GOT3 (cell line): ENCODE results near the gene TNS3.

Experiments used
- DNase-seq: peaks from one replicate; lab custom pipeline; 2025; ENCODE audit warnings: mixed read lengths; lab: John Stamatoyannopoulos, UW

The TNS3 gene

DNA sequence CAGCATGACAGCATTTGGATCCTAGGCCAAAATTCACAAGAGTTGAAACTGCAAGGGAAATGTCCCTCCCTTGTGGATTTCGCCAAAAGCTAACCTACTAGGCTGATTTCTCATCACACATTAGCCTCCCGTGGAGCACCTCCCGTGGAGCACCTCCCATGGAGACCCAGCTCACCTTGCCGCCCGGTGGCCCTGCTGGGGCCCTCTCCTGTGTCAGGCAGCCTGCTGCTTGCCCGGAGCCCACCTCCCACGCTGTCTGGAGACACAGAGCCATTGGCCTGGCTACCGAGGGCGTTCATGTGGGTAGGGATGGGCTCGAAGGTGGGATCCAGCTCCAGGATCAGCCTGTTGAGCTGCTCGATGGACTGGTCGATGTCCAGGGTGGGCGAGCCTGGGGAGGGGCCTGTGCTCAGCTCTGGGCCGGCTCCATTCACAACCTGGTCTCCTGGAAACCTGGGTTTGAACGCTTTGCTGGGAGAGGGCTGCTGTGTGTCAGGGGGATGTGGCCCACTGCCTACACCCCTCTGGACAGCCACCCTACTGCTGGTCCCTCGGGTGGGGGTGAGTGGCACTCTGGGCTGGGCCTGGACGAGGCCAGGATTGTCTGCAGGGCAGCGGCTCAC, 213.6 kb downstream of the TNS3 start:
- DNase-seq: no peak

DNA sequence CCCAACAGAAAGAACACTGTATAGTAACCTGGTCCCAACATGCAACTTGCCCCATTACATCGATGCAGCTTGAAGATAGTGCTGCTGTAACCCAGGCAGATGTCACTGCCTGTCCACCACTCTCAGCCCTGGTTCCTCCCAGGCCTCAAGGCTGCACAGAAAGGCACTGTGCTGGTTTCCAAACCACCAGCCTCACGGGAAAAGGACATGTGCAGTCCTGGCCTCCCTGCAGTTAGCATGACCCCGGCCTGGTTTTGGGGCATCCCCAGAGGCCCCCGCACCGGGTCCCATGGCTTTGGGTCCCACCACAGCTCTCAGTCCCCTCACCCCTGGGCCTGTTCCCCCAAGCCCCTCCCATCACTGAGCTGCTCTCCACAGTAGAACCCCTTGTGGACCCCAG, 214.5 kb downstream of the TNS3 start:
- no peak for DNase-seq

DNA sequence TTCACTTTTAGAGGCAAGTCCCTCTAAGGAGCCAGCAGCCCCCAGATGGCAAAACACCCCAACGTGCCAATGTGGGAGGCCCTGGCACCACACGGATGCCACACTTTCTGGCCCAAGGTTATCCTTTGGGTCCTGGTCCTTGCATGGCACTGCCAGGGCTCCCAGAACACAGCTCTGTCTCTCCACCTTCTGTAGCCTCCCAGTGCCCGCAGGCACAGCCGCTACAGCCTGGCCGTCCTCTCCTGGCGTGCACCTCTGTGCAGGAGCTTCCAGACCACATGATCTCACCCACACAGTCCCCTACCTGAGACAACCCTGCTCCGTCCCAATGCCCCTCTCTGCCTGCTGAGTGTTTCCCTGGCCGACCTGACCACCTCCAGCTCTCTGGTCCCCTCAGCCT, 215.0 kb downstream of the TNS3 start:
- no peak for DNase-seq

DNA sequence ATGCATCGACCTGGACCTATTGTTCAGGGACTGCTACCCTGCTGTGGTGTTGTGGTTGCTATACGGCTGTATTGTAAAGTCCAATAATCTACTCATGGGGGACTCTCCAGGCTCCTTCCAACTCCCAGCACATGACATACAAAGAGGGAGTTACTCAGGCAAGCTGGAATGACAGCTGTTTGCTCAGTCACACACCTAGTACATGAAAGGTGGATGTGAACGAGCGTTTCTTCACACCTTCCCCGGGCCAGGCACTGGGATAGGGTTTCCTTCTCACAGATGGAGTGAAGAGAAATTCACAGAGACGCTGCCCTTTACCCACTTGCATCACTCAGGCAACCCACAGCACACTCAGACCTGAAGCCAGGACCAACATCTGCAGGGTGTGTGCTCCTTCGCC, 215.7 kb downstream of the TNS3 start:
- DNase-seq: no peak

DNA sequence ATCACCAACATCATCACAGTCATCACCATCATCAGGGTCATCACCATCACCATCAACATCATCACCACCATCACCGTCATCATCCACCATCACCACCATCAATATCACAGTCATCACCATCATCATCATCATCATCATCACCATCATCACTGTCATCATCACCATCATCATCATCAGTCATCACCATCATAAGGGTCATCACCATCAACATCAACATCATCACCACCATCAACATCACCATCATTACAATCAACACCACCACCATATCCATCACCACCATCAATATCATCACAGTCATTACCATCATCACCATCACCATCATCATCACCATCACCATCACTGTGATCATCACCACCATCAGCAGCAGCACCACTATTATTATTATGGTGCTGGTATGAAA, 218.9 kb downstream of the TNS3 start:
- DNase-seq: no peak

DNA sequence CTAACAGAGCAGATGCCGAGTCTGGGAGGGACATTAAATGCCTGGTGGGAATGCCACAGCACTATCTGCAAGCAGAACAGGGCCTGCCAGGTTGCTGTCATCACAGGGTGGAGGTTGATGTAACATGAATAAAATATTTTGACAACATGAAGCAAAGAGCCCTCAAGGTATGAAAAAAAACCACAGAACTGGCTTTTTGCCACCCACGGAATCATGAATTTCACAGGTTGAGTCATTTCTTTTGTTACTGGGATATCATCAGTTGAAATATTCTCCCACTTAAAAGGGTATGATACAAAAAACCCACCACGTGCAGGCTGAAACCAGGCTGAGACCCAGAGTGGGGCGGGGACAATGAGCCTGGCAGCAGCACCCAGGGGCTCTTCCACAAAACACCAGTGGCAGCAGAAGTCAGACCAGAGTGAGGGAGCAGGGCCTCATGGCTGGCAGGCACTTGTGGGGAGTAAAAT, 220.1 kb downstream of the TNS3 start:
- DNase-seq: no peak

DNA sequence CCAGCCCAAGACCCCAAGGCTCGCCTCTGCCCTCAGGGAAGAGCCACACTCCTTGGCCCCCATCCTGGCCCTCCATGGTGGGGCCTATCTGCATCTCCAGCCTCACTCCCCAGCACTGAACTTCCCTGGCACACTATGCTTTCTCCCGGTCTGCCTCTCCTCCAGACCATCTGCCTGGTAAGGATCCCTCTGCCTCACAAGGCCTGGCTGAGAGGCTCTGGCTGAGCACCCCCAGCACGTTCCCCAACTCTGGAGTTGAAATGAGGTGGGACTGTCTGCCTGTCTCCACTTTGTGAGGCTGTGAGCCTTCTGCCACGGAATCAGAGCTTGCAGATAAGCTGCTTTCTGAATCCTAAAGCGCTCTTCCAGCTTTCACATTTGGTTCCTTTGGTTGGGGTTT, 220.7 kb downstream of the TNS3 start:
- DNase-seq: no peak

DNA sequence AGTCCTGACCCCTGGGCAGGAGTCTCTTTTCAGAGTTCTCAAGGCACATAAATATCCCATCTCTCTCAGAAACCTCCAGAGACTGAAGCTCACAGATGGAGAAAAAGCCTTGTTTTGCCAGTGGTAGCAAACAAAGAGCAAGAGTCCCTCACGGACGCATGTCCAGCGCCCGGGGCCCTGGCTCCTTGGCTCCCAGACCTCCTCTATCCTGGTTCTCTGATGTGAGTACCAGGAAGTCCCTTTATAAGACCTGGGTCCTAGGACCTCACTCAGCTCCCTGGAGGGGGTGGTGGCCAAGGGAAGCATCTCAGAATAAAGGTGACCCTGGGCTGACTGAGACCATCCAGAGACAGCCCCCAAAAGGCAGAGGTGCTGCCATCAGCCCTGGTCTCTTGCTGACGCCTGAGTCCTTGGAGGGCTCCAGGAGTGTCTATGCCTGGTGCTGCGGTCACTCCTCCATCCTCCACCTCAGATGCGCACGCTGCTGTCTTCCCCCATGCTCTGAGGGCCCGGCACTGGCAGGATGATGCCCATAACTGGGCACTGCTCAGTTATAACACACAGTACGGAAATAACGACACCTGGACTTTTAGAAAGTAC, 221.5 kb downstream of the TNS3 start:
- DNase-seq: no peak

DNA sequence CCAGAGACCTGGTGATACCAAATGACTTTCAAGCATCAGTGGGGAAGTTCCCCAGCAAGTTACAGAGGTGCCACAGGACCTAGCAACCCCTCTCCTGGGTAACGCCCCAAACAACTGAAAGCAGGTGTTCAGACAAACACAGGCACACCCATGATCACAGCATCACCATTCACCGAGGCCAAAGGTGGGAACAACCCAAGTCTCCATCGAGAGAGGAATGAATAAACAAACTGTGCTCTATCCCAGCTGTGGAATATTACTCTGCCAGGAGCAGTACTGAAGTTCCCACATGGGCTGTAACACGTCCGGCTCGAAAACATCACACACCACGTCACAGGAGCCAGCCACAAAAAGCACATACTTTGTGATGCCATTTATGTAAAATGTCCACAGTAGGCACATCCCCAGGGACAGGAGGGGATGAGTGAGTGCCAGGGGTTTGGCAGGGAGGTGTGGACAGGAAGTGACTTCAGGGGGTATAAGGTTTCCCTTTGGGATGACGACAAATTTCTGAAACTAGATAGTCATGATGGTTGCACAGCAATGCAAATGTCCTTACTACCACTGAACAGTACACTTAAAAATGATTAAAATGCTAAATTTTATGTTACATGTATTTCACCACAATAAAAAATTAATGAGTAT, 222.8 kb downstream of the TNS3 start:
- DNase-seq: no peak

DNA sequence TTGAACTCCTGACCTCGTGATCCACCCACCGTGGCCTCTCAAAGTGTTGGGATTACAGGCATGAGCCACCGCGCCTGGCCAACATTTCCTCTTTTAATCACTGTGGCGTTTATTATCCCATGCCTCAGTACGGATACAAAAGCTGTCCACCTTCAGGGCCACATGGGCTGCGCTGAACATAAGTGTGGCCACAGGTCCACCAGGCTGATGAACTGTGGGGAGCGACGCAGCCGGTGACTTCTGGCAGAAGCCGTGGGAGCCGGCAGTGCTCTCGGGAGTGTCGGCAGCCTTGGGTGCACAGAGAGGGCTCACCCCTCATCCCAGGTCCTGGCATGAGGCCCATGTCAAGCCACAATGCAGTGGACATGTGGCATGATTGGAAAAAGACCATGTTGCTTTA, 223.6 kb downstream of the TNS3 start:
- DNase-seq: no peak

DNA sequence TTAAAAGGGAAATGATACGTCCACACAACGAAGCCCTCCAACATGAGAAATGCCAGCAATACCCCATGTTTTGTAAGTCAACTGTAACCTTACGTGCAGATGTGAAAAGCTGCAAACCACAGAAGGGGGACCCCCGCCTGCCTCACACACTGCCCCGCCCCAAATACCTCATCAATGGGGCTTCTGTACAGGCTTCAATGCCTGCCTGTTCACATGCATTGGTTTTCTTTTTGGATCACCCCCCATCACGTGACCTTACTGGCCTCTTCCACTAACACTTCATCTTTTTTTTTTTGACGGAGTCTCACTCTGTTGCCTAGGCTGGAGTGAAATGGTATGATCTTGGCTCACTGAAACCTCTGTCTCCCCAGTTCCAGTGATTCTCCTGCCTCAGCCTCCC, 224.0 kb downstream of the TNS3 start:
- no peak for DNase-seq

DNA sequence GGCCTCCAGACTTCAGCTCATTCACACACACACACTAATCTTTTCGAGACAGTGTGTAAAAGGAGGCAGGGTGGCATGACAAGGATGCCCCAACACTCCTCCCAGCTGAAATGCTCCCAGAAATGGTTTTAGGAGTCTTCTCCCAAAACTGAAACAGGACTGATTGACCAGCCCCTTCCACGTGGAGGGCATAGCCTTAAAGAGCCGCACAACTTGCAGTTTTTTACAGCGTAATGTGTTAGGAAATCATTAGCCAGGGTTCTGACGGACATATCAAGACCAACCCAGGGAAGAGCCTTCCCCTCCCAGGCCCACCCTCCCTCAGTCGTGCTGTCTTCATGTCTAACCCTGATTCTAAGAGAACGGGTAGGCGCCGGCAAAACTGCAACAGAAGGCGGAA, 224.6 kb downstream of the TNS3 start:
- DNase-seq: no peak

DNA sequence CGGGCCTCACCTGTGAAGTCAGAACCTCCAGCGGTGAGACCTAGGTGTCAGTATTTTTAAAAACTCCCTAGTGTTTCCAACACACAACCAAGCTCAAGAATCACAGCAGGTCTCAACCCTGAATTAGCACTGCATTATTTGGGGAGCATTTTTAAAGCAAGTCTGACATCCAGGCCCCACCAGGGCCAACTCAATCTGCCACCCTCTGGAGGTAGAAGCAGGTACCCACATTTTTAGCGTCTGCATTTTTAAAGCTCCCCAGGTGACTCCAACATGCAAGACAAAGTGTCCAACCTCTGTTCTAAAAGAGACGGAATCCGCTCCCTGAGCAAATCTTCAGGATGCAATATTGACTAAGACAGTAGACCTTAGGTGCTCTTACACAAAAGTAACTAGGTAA, 225.7 kb downstream of the TNS3 start:
- no peak for DNase-seq

DNA sequence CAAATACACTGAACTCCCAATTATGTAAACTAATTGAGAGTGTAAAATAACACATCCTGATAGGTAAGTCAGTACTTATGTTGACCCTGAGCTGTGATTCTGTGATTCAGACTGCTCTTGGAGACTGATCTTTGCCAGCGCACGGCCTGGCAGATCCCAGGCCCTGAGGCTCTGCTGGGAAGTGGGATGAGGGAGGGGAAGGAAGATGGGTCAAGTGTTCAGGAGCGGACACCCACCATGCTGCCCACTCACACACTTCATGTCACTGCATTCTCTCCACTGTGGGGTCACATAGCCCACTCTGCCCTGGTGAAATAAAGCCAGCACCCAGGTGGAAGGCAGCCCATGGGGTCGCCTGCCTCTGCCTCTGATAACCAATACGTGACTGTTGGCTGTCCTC, 226.2 kb downstream of the TNS3 start:
- no peak for DNase-seq

DNA sequence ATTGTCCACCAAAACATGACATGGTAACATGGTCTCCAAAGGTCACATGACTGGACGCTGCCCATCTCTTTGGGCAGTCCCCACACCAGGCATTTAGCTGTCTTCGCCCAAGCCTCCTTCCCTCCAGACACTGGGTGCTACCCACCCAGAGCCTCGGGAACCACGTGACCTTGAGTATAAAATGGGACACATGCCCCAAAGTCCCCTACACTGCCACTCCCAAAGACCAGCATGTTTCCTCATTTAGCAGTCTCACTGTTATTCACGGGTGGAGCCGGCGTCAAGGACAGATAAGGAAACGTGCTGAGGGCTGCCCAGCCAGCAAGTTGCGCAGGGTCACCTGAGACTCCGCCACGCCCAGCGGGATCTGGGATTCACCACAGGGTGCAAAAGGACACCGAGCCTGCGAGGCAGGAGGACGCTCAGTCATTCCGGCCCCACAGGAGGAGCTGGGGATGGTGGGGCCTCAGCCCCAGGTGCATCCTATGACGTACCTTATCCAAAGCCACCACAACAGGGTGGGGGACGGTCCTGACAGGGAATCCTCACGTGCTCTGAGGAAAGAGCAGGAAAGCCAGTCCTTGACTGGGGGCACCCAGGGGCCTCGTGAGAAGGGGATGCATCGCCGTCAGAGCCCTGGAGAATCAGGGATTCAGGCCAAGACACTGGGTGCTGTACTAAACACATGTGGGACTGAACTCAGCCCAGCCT, 226.9 kb downstream of the TNS3 start:
- no peak for DNase-seq

DNA sequence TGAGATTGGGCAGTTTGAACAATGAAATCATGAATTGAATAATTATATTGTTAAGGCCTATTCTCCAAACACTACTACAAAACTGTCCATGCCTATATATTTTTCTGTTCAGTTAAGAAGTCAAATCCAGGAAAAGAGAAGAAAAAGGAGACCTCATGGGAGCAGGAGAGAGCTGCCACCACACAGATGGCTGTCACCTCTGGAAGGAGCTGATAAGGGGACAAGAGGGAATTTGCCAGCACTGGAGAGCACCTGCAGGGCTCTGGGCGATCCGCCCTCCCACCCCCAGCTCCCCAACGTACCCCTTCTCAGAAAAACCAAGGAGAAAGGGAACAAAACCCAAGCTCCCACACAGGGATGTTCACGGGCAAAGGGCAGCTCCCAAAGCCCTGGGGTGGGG, 227.8 kb downstream of the TNS3 start:
- no peak for DNase-seq

DNA sequence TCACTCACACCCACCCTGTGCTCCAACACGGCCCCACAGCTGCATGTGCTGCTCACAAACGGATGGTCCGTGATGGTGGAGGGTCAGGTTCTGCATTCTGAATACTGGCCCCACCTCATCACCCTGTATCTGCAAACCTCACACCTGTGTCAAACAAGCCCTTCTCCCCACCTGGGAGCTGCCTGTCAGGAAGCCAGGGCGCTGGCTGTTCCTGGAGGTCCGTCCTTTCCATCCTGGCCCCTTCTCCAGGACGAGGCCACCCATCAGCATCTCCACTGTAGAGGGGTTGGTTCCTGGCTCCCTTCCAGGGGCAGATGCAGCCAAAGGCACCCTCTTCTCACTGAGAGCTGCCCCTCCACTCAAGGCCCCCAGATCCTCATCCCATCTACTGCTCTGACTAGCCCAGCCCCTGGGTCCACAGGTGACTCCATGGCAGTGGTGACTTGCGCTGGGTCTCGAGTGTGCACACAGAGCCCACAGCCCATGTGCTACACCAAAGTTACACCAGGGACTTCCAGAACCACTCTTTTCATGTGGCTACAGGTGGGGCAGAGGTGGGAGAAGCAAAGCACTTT, 229.4 kb downstream of the TNS3 start:
- no peak for DNase-seq

DNA sequence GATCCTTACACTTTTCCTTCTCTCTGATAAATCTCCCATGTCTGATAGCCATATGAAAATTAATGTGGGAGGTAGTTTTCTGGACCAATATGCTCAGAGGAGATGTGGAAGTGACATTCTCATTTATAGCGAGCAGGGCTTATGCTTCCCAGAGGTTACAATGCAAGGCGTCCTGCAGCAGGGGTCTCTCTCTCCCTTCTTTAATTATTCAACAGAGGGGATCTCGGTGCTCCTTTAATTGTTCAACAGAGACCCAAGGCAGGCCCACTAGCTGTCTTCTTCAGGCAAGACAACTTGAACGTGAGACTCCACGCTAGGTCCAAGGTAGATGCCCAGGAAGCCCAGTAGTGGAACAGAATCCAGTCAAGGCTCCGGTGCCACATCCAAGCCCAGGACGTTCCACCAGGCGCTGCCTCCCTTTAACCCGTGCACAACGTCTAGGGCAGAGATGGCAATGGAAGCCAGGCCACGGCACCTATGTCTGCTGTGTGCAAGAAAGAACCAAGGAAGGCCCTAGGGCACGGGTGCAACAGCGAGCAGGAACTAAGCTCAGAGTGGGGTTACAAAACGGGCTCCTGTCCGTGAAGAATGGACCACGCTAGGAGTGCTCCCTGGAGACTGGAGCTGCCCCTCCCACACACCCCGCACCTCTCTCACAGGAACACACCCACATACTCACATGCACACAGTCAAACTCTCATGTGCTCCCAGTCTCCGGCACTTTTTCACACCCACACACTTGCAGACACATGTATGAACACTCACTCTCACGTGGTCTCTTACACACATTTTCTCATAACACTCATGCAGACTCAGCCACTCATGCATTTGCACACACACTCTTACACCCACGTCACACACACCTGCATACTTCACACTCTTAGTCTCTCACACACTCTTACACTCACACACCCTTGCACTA, 230.4 kb downstream of the TNS3 start:
- no peak for DNase-seq

DNA sequence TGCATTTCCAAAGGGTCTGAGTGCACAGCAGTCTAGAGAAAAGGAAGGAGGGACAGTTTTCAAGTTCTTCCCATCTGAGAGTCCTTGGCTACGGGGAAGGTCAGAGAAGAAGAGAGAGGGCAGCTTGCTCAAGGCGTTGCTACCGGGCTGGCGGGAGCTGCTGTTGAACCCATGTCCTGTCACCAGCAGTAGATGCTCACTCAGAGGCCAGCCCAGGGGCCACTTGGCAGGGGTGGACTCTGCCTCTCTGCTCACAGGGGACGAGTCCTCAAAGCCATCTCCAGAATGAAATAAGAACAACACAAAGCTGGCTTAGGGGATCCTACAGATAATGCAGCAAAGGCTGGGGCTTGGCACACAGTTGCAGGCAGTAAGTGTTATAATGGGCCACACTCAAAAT, 231.5 kb downstream of the TNS3 start:
- no peak for DNase-seq

DNA sequence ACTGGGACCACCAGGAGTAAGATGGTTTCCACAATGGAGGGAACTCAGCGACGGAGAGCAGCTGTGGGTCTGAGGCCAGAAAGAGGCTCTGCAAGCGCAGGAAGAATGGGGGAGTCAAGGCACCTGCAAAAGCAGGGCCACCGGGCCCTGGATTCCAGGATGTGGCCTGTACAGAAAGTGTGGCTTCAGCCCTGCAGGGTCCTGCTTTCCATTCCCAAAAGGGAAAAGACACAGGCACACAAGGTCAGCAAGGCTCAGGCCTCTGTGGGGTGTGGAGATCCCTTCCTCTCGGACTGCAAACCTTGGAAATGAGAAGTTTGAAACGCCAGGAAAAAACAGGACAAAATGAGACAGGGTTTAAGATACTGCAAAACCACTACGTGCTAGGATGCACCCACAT, 232.5 kb downstream of the TNS3 start:
- no peak for DNase-seq

DNA sequence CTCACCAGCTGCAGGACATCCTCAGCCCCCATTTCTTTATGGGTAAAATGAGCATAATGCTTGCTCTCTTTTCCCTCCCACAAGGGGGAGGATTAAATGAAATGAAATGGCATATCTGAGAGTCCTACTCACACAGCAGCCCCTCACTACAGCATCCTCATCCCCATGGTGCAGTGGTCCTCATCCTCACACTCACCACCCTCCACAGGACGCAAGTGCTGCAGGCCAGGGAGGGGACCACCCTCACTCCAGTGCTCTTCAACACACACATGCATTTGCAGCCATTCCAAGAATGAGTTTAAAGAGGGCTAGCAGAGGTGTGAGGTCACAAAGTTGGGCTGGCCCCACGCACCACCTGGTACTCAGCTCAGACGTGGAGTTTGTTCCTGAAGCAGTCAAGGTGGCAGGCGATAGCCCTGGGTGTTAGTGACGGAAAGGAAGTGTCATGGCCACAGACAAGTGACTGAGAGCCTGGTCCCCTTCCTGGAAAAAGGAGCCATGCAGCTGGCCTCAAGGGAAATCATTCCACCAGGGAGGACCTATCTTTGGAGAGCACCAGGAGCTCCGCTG, 234.0 kb downstream of the TNS3 start:
- no peak for DNase-seq
